ENCODE measurements around the gene DCX.
A peak's percentile ranks its signal among the peaks of the same experiment; 100 is the strongest.

The DCX gene

GRCh38 chrX:111309083-111309482 lies 102.9 kb downstream of the DCX start:
- DNase-seq (ENCODE audit: low spot score), result peak; percentile 66

GRCh38 chrX:111308039-111308438 lies 104.0 kb downstream of the DCX start:
- no peak for DNase-seq (ENCODE audit: low spot score)

GRCh38 chrX:111302284-111302683 lies 109.7 kb downstream of the DCX start:
- DNase-seq (ENCODE audit: low spot score), result no peak

DNA sequence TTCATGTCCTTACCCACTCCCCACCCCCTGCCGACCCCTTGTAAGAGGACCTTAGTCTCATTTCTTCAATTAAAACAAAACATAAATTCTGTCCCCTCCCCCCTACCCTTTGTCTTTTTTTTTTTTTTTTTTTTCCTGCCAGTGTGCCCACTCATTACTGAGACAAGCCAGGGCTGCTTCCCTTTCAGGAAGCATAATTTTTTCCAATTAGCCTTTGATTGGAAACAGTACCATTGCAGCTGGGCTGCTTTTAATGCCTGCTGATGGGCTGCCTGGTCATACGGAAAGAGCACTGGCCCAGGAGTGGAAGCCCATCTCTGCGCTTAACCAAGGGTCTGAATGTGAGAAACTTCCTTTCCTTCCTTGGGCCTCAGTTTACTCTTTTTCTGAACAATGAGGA lies 123.2 kb downstream of the DCX start:
- no peak for DNase-seq (ENCODE audit: low spot score)

- no peak for DNase-seq (ENCODE audit: low spot score)
Measured at GRCh38 chrX:111284631-111285293, 127.2 kb downstream of the DCX start.

DNA sequence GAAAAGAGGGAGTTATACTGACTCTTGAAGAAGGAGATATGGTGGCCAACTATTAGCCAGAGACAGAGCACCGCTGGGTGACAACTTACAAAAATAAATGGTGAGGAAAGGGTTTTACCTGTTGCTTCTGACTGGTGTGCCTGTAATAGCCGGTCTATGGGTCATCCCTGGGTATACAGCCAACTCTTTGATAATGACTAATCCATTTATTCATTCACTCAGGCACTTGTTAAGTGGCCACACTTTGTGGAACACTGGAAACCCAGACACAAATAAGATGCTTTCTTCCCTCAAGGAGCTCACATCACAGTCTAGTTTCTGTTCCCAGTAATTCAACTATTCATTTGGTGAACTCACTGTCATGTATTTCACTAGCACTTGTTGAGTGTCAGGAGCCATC lies 128.5 kb downstream of the DCX start:
- no peak for DNase-seq (ENCODE audit: low spot score)

GRCh38 chrX:111282991-111283390 lies 129.0 kb downstream of the DCX start:
- DNase-seq (ENCODE audit: low spot score), result no peak

- no peak for DNase-seq (ENCODE audit: low spot score)
Measured at GRCh38 chrX:111282139-111282538, 129.9 kb downstream of the DCX start.

DNA sequence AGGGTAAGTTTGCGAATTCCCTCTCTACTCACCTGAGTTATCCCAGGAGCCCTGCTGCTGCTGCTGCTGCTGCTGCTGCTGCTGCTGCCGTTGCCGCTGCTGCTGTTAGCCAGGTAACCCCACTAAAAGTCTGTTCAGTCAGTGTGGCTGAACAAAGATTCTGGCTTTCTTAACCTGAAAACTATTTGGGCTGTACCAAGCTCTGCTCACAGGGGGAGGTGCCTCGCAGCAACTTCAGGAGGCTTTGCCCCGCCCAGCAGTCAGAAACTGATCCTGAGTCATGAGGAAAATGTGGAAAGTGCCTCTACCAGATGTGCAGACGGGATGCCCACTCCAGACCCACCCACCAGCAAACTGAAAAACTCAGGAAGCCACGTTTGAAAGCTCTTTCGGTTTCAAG lies 141.7 kb downstream of the DCX start, which contains the start of gene CAPN6:
Gene CAPN6, minus strand, starts transcription at position 145 of the 400 bp plus-strand sequence. CDS start 6,547 bp downstream, outside the sequence.
- DNase-seq (ENCODE audit: low spot score), result peak; percentile 68

DNA sequence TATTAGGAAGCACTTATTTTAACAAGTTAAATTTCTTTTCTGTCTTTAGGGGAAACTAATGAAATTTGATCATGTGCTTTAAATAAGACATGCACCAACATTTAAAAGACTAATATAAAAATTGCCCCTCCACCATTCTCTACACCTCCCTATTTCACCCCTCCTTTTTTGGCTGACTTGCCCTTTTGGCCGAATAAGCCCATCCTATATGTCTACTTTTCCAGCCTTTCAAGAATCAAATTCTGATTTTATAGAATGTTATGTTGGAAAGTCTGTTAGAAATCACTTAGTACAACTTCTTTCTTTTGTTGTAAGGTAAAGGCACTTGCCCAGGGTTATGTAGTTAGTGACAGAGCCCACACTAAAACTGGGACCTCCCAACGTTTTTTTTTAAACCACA lies 143.5 kb downstream of the DCX start:
- DNase-seq (ENCODE audit: low spot score), result no peak

DNA sequence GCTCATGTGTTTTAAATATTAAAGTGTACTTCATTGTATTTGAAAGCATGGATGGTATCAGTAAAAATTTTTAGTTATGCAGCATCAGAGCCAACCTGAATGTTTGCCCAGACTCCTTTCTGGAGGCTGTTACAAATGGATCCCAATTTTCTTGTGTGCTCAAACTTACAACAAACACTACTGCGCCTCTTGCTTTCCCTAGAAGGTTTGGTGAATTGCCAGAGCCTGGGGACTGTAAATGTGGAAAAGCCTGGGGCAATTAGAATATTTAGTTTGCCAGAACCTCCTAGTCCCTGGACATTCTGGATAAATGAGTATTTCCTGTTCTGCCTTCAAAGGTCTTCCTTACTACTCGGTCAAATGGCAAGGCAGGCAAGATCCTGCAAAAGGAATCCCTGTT lies 146.5 kb downstream of the DCX start:
- DNase-seq (ENCODE audit: low spot score), result no peak

DNA sequence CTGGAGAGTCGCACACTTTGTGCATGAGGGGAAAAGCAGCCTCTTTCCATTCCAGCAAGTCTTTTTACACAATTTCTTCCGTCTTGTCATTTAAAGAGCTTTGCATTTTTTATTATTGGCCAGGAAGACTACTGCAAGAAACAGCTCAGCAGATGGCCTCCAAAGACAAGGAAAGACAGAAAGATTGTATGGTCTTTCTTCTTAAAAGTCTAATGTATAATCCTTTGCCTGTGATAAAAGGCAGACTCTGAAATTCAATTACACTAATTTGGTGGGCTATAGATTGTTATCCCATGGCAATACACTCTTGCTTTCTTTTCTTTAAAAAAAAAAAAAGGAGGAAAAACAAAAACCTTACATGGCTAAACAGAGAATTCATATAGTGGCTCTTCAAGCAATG lies 147.6 kb downstream of the DCX start:
- no peak for DNase-seq (ENCODE audit: low spot score)

DNA sequence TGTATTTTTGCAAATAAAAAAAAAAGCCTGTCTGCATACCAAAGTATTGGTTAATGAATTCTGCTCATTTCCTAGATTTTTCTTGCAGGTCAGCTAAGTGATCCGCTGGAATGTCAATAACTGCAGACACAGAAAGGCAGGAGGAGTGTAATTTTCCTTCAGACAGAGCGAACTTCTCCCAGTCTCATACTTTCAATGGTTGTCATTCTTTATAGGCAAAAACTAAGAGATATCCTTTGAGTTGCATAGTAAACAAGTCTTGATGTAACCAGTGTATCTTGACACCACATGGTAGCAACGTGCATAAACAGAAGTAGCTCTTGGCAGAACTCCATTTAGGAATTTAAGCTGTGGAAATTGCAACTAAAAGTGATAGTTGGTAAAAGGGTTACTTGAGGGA lies 149.9 kb downstream of the DCX start:
- DNase-seq (ENCODE audit: low spot score), result no peak

DNA sequence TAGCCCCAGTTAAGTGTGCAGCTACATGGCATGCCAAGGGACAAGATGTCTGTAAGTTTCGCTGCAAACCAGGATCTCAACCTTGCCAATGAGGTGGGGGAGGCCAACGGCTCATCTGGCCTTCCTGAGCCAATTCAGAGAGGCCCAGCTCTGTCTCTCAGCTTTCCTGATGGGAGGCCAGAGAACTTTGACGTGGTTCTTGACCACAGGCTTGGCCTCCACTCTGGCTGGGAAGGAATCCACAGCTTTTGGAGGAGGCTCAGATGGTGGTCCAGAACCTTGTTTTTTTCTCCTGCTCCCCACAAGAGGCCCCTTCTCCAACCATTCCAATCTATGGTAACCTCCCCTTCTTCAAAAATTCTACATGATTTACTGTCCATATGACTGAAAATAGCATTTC lies 151.5 kb downstream of the DCX start:
- DNase-seq (ENCODE audit: low spot score), result no peak

DNA sequence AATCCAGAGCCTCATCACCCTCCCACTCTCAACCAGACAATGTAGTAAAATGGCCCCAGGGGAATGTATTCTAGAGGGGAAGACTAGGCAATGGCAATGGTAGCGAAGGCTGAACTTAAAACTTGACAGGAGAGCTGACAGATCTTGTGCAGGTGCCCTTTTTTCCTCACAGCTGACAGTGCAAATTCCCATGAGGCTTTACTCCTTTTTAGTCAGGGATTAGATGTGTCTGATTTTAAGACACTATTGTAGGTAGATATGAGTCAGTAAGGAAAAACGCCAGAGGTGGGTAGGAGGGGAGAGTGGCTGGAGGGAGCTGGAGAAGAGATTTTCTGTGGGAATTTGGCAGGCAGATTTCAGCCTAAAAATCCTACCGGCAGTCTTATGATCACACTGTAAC lies 152.4 kb downstream of the DCX start:
- DNase-seq (ENCODE audit: low spot score), result no peak

GRCh38 chrX:111257733-111258132 lies 154.3 kb downstream of the DCX start:
- no peak for DNase-seq (ENCODE audit: low spot score)

DNA sequence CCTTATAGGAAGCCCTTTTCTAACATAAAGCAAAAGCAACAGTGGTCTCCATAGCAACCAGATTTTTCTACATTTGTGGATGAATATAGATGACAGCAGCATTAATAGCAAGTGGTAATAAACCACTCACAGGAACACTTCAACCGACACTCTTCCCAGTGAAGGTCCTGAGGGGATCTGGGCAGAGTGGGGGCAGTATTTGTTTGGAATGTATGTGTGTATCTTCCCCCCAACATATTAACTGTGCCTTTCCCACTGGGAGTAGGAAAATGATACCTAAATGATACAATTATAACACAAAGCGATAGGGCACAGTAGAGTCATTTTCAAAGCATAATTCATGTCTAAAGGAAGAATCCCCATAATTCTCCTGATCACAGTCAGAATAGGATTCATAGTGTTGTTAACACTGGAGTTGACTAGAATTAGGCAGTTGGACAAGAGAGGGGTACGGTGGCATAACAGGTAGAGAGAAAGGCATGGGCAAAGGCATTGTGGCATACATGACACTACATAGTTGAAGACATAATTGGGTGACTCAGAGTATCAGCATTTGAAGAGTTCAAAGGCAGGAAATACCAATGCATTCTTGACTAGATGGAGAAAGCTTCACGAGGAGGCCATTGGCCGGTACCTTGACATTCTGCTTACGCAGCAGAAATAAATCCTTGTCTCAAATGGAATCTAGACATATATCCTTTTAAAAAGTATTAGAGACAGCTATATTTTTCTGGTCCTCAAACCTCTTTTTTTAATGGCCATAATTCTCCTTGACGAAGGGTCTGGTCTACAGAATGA lies 156.9 kb downstream of the DCX start:
- DNase-seq (ENCODE audit: low spot score), result no peak

GRCh38 chrX:111244235-111244750 lies 167.7 kb downstream of the DCX start:
- DNase-seq (ENCODE audit: low spot score), result no peak
